Smooth muscle cell of the coronary artery (primary cell): Measurements from ENCODE around the gene HLA-DQA2. TPM values are rescaled to one million over a fixed set of nuclear protein-coding genes. Genes with fewer than 3 reads are reported as not detected.

Source experiments
- total RNA-seq: library from RNA; depleted of rRNA; stranded (reverse); fragments of >200 nt; gene quantifications from 2 replicates; pipeline ENCODE4 v1.2.3, GENCODE V29; 2014; ENCODE audit warnings: low replicate concordance

Gene HLA-DQA2
- total RNA-seq, result not detected in 2 replicates

DNA sequence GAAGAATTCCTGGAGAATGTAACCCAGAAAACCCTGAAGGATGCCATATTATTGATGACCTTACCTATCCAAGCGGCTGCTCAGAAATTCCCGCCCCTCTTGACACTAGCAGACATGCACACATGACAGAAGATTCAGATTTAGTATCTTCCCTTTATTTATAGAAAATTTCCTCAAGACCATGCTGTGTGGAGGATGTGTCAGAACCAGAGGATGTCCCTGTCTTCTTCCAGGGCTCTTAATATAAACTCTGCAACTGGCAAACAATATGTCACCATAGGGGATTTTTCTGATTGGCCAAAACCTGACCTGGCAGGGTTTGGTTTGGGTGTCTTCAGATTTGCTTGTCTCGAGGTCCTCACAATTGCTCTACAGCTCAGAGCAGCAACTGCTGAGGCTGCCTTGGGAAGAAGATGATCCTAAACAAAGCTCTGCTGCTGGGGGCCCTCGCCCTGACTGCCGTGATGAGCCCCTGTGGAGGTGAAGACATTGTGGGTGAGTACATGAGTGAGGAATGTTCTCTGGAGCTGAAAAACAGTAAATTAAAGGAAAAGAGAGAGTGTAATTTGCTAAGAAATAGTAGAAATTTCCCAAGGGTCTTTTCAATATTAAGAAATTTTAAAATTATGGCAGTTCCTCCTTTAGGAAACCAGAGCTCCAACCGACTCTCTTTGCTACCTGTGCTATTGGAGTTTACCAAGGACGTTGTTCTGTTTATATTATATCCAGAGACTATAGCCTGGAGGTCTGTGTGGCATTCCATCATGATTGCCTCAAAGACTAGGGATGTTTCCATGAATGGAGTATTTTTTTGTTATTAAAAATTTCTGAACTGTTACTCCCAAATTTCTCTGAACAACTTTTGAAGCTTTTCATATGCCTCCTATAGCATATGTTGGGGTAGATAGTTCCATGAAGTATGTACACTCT, at the start of gene HLA-DQA2:
HLA-DQA2 (plus strand) TSS at position 361 of the 930 bp plus-strand sequence; CDS start at position 414, 53 bp downstream.

GRCh38 chr6:32763421-32763820, 22.2 kb downstream of the HLA-DQA2 start, which contains the start of gene HLA-DQB2:
TSS of gene HLA-DQB2 (minus strand) at chr6:32763532. CDS start at chr6:32763470, 62 bp downstream.

Other genes starting within 250 kb of the HLA-DQA2 start
- gene HLA-DRB5, start 211.1 kb upstream of the HLA-DQA2 start, total RNA-seq, result not detected in 2 replicates
- 0.12 TPM in 1 of 2 replicates, not detected in the other for gene HLA-DRB1, start 151.5 kb upstream of the HLA-DQA2 start, total RNA-seq
- not detected in 2 replicates for gene HLA-DQA1, start 104.0 kb upstream of the HLA-DQA2 start, total RNA-seq
- gene HLA-DQB1, start 74.7 kb upstream of the HLA-DQA2 start, total RNA-seq, result not detected in 2 replicates
- not detected in 2 replicates for gene HLA-DQB2, start 22.1 kb downstream of the HLA-DQA2 start, total RNA-seq
- 0.59 TPM in 1 of 2 replicates, not detected in the other for gene HLA-DOB, start 75.6 kb downstream of the HLA-DQA2 start, total RNA-seq
- 20.8 and 40.5 TPM in 2 replicates for gene TAP2, start 97.3 kb downstream of the HLA-DQA2 start, total RNA-seq
- 44.2 and 72.4 TPM in 2 replicates for gene PSMB8, start 102.7 kb downstream of the HLA-DQA2 start, total RNA-seq
- 28.0 and 33.1 TPM in 2 replicates for gene TAP1, start 112.3 kb downstream of the HLA-DQA2 start, total RNA-seq
- 16.1 and 45.7 TPM in 2 replicates for gene PSMB9, start 112.8 kb downstream of the HLA-DQA2 start, total RNA-seq
- gene HLA-DMB, start 199.6 kb downstream of the HLA-DQA2 start, total RNA-seq, result 0.08 and 0.12 TPM in 2 replicates
- 0.82 and 2.9 TPM in 2 replicates for gene HLA-DMA, start 211.7 kb downstream of the HLA-DQA2 start, total RNA-seq
- 39.6 and 40.2 TPM in 2 replicates for gene BRD2, start 227.2 kb downstream of the HLA-DQA2 start, total RNA-seq